HepG2 (cell line): ENCODE results near the gene PANX1. TPM values are rescaled to one million over a fixed set of nuclear protein-coding genes. Genes with fewer than 3 reads are reported as not detected.

ENCODE experiments used
- DMAP1 ChIP-seq: IDR thresholded peaks from 2 replicates; pipeline ENCODE4 v1.6.1; 2016
- JUN ChIP-seq: sonication (generic); formaldehyde crosslinking; IDR thresholded peaks from 2 replicates; pipeline ENCODE4 v1.4.0; 2020; ENCODE audit warnings: mild to moderate bottlenecking, missing genetic modification reagents
- LBX2 ChIP-seq: sonication (generic); formaldehyde crosslinking; IDR thresholded peaks from 2 replicates; pipeline ENCODE4 v1.5.0; 2020; ENCODE audit warnings: missing genetic modification reagents, mild to moderate bottlenecking, borderline replicate concordance
- LCORL ChIP-seq, 2 experiments: fragments of 450-650 bp in 1 of 2; sonication (generic) in 1 of 2; formaldehyde crosslinking in 1 of 2; IDR thresholded peaks; 2 replicates each; pipeline versions ENCODE4 v1.5.0 to v1.6.1; 2017 to 2020; ENCODE audit warnings: antibody characterized with exemption in 1 of 2, missing genetic modification reagents in 1 of 2
- MAFF ChIP-seq: IDR thresholded peaks from 2 replicates; pipeline ENCODE4 v1.6.1; 2011; ENCODE audit warnings: low read depth, low read length, improper control_type of control experiment
- MAZ ChIP-seq, 2 experiments: sonication (generic) in 1 of 2; formaldehyde crosslinking in 1 of 2; IDR thresholded peaks; 2 replicates each; pipeline versions ENCODE4 v1.5.0 to v1.6.1; 2012 to 2020; ENCODE audit warnings: low read depth in 2 of 2, mild to moderate bottlenecking in 2 of 2, borderline replicate concordance in 1 of 2, improper control_type of control experiment in 1 of 2, low read length in 1 of 2, missing genetic modification reagents in 1 of 2, moderate library complexity in 1 of 2
- MED1 ChIP-seq: sonication (generic); formaldehyde crosslinking; IDR thresholded peaks from 2 replicates; pipeline ENCODE4 v1.4.0; 2020; ENCODE audit warnings: missing genetic modification reagents
- MTF1 ChIP-seq: sonication (generic); formaldehyde crosslinking; IDR thresholded peaks from 2 replicates; pipeline ENCODE4 v1.5.0; 2020; ENCODE audit warnings: missing genetic modification reagents
- RORA ChIP-seq: sonication (generic); formaldehyde crosslinking; IDR thresholded peaks from 2 replicates; pipeline ENCODE4 v1.5.0; 2020; ENCODE audit warnings: mild to moderate bottlenecking, missing genetic modification reagents, moderate library complexity
- SMARCE1 ChIP-seq: fragments of 450-650 bp; IDR thresholded peaks from 2 replicates; pipeline ENCODE4 v1.6.1; 2017; ENCODE audit warnings: borderline replicate concordance
- STAT5B ChIP-seq: sonication (generic); formaldehyde crosslinking; IDR thresholded peaks from 2 replicates; pipeline ENCODE4 v1.4.0; 2020; ENCODE audit warnings: missing genetic modification reagents
- TRIM22 ChIP-seq: fragments of 450-650 bp; IDR thresholded peaks from 2 replicates; pipeline ENCODE4 v1.6.1; 2017
- USF2 ChIP-seq, 2 experiments: sonication (generic) in 1 of 2; formaldehyde crosslinking in 1 of 2; IDR thresholded peaks; 2 replicates each; pipeline versions ENCODE4 v1.5.1 to v1.6.1; 2011 to 2020; ENCODE audit warnings: borderline replicate concordance in 1 of 2, low read depth in 1 of 2, low read length in 1 of 2, mild to moderate bottlenecking in 1 of 2, missing genetic modification reagents in 1 of 2, moderate library complexity in 1 of 2
- ZBTB39 ChIP-seq: sonication (generic); formaldehyde crosslinking; IDR thresholded peaks from 2 replicates; pipeline ENCODE4 v1.5.0; 2020; ENCODE audit warnings: missing genetic modification reagents
- ZFP36L1 ChIP-seq: sonication (generic); formaldehyde crosslinking; IDR thresholded peaks from 2 replicates; pipeline ENCODE4 v1.8.0; 2022; ENCODE audit warnings: mild to moderate bottlenecking, missing genetic modification reagents, moderate library complexity
- ZFP62 ChIP-seq: sonication (generic); formaldehyde crosslinking; IDR thresholded peaks from 2 replicates; pipeline ENCODE4 v1.4.0; 2020; ENCODE audit warnings: missing genetic modification reagents
- ZMYM3 ChIP-seq: sonication (generic); formaldehyde crosslinking; IDR thresholded peaks from 2 replicates; pipeline ENCODE4 v1.5.1; 2020; ENCODE audit warnings: mild to moderate bottlenecking, missing genetic modification reagents
- ZNF44 ChIP-seq: sonication (generic); formaldehyde crosslinking; IDR thresholded peaks from 2 replicates; pipeline ENCODE4 v1.5.1; 2020; ENCODE audit warnings: mild to moderate bottlenecking, missing genetic modification reagents
- ZNF574 ChIP-seq: sonication (generic); formaldehyde crosslinking; IDR thresholded peaks from 2 replicates; pipeline ENCODE4 v1.4.0; 2020; ENCODE audit warnings: missing genetic modification reagents
- ZNF576 ChIP-seq: sonication (generic); formaldehyde crosslinking; IDR thresholded peaks from 2 replicates; pipeline ENCODE4 v1.4.0; 2020; ENCODE audit warnings: mild to moderate bottlenecking, missing genetic modification reagents
- ZNF598 ChIP-seq: sonication (generic); formaldehyde crosslinking; IDR thresholded peaks from 2 replicates; pipeline ENCODE4 v1.5.1; 2020; ENCODE audit warnings: mild to moderate bottlenecking, missing genetic modification reagents, borderline replicate concordance
- polyA plus RNA-seq, 8 experiments: library from polyadenylated mRNA; depleted of rRNA in 3 of 8; stranded (reverse) in 7 of 8; unstranded in 1 of 8; fragments of >200 nt; fragmentation: Illumina TruSeq in 4 of 8; extraction: Trizol in 4 of 8; gene quantifications; 2 replicates each; pipeline versions ENCODE4 v1.2.1 to v1.2.3, GENCODE V29; 2011 to 2016; ENCODE audit warnings: low read depth in 4 of 8, missing spikeins in 1 of 8, mixed read lengths in 1 of 8; ENCODE audit not compliant: insufficient read depth in 1 of 8
- total RNA-seq, 5 experiments: library from RNA; depleted of rRNA; stranded (reverse); fragments of >200 nt; fragmentation: Illumina TruSeq; extraction: Trizol; gene quantifications; 2 replicates each; pipeline ENCODE4 v1.2.3, GENCODE V29; 2016; ENCODE audit warnings: low read depth in 1 of 5

The PANX1 gene
- total and polyA plus RNA-seq, 2 of the 13 experiments (the other 11 are each of a cell fraction or from before 2014, with no cell fraction given): 8.3 to 24.8 TPM

- TF ChIP-seq SMARCE1 (no peak), STAT5B (no peak), TRIM22 (no peak), MED1 (CRISPR knock-in tag) (no peak), MAZ (IDR thresholded peaks at IDR 0.05; ENCODE audit: borderline replicate concordance, low read depth, low read length) (no peak), MAZ (CRISPR knock-in tag; IDR thresholded peaks at IDR 0.05; ENCODE audit: low read depth) (no peak), LCORL (IDR thresholded peaks at IDR 0.05) (no peak), LCORL (CRISPR knock-in tag; IDR thresholded peaks at IDR 0.05) (no peak; the same call in 1 of the 2 replicates), MAFF (no peak; the same call in 1 of the 2 replicates), ZMYM3 (CRISPR knock-in tag) (0 out of 2 replicates have a peak, but pooled peaks have one; percentile 8), ZNF44 (CRISPR knock-in tag) (no peak), JUN (CRISPR knock-in tag) (no peak), RORA (no peak), ZFP36L1 (no peak), LBX2 (CRISPR knock-in tag) (no peak), ZNF598 (CRISPR knock-in tag) (no peak), ZBTB39 (no peak), ZFP62 (CRISPR knock-in tag) (no peak), USF2 (IDR thresholded peaks at IDR 0.05; ENCODE audit: low read depth, low read length) (no peak), USF2 (CRISPR knock-in tag; IDR thresholded peaks at IDR 0.05; ENCODE audit: borderline replicate concordance) (no peak), MTF1 (no peak), DMAP1 (CRISPR knock-in tag) (no peak), ZNF574 (CRISPR knock-in tag) (no peak), ZNF576 (CRISPR knock-in tag) (no peak)
Observed at GRCh38 chr11:94128291-94128745, 323 bp upstream of the PANX1 start (continued).
